AG09319 (cell line): ENCODE measurements around the gene KLHDC7A.

Source experiments
- DNase-seq: peaks from one replicate; pipeline ENCODE4 v3.0.0-alpha.2; 2010; ENCODE audit warnings: low read depth; ENCODE audit errors: extremely low read depth
- CTCF ChIP-seq: IDR thresholded peaks from 2 replicates; pipeline ENCODE4 v1.5.1; 2011; ENCODE audit warnings: low read depth, mild to moderate bottlenecking, inconsistent platforms, low read length, moderate library complexity

Gene KLHDC7A

GRCh38 chr1:18495635-18496034 lies 14.9 kb downstream of the KLHDC7A start:
- no peak for DNase-seq
- TF ChIP-seq CTCF, result no peak

- no peak for TF ChIP-seq CTCF
- no peak for DNase-seq
Measured at GRCh38 chr1:18496056-18496455, 15.3 kb downstream of the KLHDC7A start.

GRCh38 chr1:18496497-18497235 lies 15.9 kb downstream of the KLHDC7A start:
- TF ChIP-seq CTCF, result no peak
- no peak for DNase-seq

GRCh38 chr1:18501833-18502232 lies 21.1 kb downstream of the KLHDC7A start:
- no peak for TF ChIP-seq CTCF
- no peak for DNase-seq

GRCh38 chr1:18504609-18505008 lies 23.9 kb downstream of the KLHDC7A start:
- DNase-seq, result no peak
- no peak for TF ChIP-seq CTCF

- DNase-seq, result no peak
Measured at GRCh38 chr1:18505666-18506065, 24.9 kb downstream of the KLHDC7A start.

More at GRCh38 chr1:18505666-18506065, 24.9 kb downstream of the KLHDC7A start:
- no peak for TF ChIP-seq CTCF
